ENCODE measurements around the gene GABPB2.

GABPB2 gene

GRCh38 chr1:151144474-151145303 lies 74.1 kb downstream of the GABPB2 start:
- TF ChIP-seq, protein P1, sequence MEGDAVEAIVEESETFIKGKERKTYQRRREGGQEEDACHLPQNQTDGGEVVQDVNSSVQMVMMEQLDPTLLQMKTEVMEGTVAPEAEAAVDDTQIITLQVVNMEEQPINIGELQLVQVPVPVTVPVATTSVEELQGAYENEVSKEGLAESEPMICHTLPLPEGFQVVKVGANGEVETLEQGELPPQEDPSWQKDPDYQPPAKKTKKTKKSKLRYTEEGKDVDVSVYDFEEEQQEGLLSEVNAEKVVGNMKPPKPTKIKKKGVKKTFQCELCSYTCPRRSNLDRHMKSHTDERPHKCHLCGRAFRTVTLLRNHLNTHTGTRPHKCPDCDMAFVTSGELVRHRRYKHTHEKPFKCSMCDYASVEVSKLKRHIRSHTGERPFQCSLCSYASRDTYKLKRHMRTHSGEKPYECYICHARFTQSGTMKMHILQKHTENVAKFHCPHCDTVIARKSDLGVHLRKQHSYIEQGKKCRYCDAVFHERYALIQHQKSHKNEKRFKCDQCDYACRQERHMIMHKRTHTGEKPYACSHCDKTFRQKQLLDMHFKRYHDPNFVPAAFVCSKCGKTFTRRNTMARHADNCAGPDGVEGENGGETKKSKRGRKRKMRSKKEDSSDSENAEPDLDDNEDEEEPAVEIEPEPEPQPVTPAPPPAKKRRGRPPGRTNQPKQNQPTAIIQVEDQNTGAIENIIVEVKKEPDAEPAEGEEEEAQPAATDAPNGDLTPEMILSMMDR (IDR thresholded peaks at IDR 0.05; ENCODE audit: low read depth, low read length) = no peak
- DNase-seq (ENCODE audit: extremely low read depth, low read depth) = no peak

DNA sequence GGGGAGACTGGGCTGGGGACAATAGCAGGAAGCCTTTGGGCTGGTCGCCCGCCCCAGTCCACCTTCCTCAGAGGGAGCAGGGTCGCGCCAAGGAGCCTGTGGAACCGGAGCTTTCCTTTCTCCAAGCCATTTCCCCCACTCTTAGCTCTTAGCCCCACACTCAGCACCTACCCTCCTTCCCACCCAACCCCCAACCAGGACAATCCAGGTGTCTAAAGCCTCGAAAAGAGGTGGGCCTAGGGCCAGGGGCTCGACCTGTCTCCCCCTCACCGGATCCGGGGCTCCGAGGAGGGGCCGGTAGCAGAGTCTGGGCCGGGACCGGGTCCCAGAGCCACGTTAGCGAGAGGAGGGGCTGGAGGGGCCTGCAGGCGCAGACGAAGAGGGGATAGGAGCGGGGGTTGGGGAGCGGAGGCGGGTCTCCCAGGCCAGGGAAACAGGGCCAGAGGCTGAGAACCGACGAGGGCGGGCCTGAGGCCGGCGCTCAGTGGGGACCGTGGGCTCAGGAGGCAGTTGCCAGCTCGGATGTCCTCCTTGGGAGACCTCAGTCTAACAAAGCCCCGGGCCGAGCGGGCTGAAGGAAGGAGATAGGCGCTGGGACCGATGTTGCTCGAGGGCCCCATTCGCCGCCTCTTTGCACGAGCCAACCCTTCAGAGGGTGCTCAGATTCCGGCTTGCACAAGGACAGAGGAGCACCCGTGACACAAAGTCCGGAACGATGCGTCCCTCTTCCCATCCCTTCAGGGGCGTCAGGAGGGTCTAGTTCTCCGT lies 74.9 kb downstream of the GABPB2 start:
- no peak for DNase-seq (ENCODE audit: extremely low read depth, low read depth)
- TF ChIP-seq, protein P1 (IDR thresholded peaks at IDR 0.05; ENCODE audit: low read depth, low read length) = no peak

- no peak for DNase-seq (ENCODE audit: extremely low read depth, low read depth)
- TF ChIP-seq, protein P1 (IDR thresholded peaks at IDR 0.05; ENCODE audit: low read depth, low read length) = no peak
Measured at GRCh38 chr1:151146072-151146411, 75.5 kb downstream of the GABPB2 start.

GRCh38 chr1:151146412-151147131 lies 76.0 kb downstream of the GABPB2 start, which contains the start of gene SEMA6C:
TSS of gene SEMA6C (minus strand) at chr1:151146631. CDS start at chr1:151142621, 4,010 bp downstream.
- DNase-seq (ENCODE audit: extremely low read depth, low read depth) = peak; percentile 66
- TF ChIP-seq, protein P1 (IDR thresholded peaks at IDR 0.05; ENCODE audit: low read depth, low read length) = no peak

- DNase-seq (ENCODE audit: extremely low read depth, low read depth) = no peak
- TF ChIP-seq, protein P1 (IDR thresholded peaks at IDR 0.05; ENCODE audit: low read depth, low read length) = no peak
Measured at GRCh38 chr1:151147132-151147503, 76.6 kb downstream of the GABPB2 start.

DNA sequence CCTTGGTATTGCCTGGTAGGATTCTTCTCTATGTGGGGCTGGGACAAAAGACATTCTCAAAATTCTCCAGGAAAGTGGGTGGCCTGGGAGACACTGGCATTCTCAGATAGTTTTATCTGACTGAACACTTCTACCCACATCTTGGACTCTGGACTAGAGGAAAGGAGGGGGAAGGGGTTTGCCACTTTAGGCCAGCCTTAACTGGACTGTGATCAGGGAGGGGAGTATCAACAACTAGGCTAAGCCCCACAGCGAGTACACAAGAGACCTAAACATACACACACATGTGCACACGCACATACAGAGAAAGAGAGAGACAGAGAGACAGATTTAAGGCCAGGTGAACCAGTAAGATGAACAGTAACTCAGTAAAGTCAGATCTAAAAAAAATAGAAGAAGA lies 77.1 kb downstream of the GABPB2 start:
- TF ChIP-seq, protein P1 (IDR thresholded peaks at IDR 0.05; ENCODE audit: low read depth, low read length) = no peak
- DNase-seq (ENCODE audit: extremely low read depth, low read depth) = no peak

DNA sequence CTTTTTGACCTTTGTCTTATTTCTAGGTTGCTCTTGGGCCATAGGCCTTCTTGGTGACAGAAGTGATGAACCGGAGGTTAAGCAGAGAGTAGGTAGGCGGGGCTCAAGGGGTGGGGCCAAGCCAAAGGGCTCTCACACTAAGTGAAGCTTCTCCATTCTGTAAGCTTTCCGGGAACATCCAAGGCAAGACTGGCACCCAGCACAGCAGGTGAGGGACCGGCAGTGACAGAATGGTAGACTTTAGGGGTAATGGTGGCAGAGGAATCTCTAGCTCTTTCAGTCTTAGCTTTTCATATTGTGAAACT lies 85.9 kb downstream of the GABPB2 start, which contains the start of gene TNFAIP8L2:
TSS of gene TNFAIP8L2 (plus strand) at position 135 of the 305 bp plus-strand sequence. CDS start 2,049 bp downstream, outside the sequence.
- no peak for DNase-seq (ENCODE audit: extremely low read depth, low read depth)

More for the DNA sequence above, 85.9 kb downstream of the GABPB2 start, which contains the start of gene TNFAIP8L2:
- TF ChIP-seq, protein P1 (IDR thresholded peaks at IDR 0.05; ENCODE audit: low read depth, low read length) = no peak
